NCI-H1694 (cell line): ENCODE results near the gene FAM222A.

Experiments used
- DNase-seq: peaks from one replicate; lab custom pipeline; 2025; lab: John Stamatoyannopoulos, UW

Gene FAM222A

DNA sequence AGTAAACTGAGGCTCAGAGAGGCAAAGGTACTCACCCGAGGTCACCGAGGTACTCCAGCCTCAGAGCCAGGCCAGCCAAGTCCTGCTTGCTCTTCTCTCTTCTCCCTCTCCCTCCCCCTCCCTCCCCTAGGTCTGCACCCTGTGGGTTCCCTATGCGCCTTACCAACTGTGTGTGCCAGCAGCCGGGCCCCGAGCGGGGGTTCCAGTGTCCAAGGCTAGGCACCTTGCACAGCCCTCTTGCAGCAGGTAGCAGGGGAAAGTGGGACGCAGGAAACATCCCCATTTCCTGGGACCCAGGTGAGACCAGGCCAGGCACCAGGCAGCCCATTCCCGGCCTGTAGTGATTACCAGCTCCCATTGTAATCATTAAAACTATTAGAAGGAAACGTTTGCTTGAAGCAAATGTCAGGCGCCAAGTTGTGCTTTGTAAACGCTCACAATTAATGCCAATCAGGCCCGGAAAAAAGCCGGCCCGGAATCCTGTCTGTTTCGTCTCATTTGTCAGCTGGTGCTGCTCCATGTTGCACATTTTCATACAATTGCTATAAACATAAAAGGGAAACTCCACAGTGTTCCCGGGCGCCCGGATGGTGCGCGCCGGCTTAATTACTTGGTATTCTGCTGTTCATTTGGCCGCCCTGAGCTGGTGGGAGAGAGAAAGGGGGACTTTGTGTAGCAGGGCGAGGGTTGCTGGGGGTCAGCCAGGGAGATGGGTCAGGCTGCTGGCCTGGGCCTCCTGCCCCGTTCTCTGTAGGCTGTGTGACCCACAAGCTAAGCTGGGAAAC, 11.9 kb downstream of the FAM222A start:
- DNase-seq, result peak; percentile 34

DNA sequence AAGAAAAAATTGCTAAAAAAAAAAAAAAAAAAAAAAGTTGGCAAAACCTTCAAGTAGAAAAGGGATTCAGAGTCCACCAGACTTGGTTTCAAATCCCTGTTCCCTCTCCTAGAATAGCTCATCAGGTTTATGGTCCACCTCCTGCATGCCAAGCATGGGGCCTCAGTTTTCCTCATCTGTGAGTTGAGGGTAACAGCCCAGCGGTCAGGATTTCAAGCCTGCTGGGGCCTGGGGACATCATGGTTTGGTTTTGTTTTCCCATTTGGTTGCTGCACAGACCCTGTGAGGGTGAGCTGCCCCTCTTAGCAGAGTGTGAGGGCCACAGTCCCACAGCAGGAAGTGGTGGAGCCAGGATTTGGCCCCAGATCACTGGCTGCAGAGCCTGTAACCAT, 12.5 kb downstream of the FAM222A start:
- no peak for DNase-seq

DNA sequence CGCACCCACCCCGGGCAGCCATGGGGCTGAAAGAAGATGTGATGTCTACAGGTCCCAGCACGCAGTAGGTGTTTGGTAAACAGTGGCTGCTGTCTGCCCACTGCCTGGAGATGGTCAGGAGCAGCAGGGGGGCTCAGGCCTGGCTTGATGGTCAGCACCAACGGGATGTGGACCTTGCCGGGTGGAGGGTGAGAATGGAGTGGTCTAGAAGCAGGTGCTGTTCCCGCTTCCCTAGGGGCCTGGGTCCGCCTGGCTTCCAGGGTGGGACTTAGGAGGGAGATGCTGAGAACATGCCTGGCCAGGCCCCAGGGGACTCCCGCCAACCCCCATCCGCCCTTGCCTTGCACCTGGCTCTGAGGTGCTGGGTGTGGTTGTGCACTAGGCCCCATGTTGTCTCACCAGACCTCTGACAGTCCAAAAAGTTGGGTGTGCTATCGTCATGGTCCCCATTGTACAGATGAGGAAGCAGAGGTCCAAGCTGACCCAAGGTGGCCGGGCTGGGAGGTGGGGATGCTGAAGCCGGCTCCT, 12.9 kb downstream of the FAM222A start:
- DNase-seq, result no peak

DNA sequence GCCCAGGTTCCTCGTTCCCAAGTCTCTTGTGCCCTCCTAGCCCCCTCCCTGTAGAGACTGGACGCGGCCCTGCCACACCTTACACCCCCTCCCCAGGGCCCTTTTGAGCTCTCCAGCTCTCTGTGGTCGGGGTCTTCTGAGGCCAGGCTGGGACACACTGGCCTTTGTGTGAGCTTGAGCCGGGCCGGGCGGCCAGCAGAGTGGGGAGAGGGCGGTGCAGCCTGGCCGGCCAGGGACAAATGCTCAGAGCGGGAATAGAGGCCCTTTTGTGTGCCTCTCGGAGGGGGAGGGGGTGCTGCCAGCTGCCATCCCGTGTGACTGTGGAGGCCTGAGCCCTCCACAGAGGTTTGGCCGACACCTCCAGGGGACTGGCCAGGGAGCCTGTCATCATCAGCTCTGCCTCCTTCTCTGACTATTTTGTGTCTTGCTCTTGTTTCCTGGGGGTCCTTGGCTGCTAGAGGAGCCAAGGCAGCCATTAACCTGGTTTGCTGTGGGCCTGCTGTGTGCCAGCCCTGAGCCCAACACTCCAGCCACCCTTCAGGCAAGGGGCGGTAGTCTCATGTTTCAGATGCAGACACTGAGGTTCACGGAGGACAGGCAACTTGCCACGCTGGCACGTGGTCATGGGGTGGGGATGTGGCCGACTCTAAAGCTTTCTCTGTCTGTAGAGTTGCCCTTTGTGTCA, 13.6 kb downstream of the FAM222A start:
- DNase-seq, result no peak

DNA sequence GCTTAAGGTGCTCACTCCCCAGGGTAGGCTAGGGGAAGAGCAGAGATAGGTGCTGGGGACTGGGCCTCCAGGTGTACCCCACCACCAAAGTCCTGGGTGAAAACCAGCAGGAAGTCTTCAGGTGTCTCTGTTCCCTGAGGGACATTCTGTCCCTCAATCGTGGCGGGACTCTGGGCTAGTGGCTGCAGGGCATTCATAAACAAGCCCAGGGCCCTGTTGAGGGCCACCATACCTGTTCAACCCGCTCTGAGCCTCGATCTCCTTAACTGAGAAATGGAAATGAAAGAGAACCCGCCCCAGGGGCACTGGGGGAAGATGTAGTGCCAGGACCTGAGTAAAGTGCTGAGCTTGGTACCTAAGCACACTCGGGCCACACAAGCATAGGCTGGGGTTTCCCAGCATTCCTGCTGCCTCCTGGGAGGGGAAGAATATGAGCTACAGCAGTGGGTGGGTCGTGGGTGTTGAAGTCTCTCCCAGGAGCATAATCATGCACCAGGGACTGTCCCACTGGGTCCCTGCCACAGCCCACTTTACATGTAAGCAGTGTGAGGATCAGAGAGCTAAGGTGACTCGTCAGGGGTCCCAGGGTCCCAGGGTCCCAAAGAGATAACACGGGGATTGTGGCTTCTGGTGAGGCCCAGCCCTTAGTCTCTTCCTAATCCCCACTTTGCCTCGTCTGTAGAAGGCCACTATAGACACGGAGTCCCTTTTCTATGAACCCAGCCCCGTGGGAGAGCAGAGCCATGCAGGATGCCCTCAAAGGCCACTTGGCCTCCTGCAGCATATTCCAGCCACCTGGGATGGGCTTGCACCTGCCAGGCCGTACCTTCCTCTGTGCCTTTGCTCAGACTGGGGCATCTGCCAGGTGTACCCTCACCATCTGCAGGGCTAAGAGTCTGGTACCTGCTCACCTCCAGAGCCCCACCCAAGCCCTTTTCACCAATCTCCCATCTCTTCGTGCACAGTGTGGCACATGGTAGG, 14.4 kb downstream of the FAM222A start:
- DNase-seq, result no peak

DNA sequence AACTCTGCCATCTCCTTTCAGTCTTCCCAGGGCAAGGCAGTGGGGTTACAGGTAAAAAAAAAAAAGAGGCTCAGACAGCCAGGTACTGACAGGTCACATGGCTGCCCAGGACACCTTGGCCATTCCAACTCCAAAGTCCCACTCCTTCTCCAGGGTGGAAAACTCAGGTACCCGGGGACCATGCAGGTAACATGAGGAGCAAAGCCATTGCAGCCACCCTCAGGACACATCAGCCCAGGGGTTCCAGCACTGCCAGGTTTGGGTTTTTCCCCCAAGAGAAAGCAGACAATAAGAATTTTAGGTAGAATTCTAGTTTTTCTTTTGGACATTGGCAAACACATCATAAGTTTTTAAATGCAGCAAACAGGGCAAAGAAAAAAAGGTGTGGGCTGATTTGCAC, 15.3 kb downstream of the FAM222A start:
- DNase-seq, result no peak

DNA sequence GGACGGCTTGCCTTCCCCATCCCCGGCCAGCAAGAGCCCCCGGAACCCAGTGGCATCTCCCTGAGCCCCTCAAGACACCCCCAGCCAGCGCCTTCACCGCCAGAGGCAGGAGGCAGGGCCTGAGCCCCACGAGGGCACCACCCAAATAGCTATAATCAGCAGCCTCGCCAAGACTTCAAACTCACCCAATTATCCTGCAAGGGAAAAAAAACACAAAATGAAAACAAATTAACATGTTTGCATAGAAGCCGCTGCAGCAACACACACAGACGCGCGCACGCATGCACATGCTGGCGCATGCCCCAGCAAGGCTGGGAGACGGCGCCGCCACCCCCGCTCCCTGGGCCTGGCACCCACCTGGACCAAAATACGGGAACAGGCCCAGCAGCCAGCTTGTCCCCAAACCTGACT, 15.8 kb downstream of the FAM222A start:
- peak; percentile 75 for DNase-seq

DNA sequence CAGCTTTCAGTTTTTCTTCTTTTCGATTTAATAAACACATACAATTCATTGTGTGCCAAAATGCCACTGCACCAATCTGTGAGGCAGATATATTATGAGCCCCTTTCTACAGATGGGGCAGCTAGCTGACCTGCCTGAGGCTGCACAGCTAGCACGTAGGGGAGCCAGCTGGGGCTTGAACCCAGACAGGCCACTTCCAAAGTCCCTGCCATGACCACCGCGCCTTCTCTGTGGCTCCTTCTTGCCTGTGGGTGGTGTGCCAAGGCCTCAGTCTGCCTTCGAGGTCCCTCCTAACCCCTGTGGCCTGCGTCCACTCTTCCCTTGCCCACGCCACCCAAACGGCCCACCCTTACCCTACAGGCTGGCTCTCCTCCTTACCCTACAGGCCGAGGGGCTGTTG, 16.2 kb downstream of the FAM222A start:
- DNase-seq, result no peak

DNA sequence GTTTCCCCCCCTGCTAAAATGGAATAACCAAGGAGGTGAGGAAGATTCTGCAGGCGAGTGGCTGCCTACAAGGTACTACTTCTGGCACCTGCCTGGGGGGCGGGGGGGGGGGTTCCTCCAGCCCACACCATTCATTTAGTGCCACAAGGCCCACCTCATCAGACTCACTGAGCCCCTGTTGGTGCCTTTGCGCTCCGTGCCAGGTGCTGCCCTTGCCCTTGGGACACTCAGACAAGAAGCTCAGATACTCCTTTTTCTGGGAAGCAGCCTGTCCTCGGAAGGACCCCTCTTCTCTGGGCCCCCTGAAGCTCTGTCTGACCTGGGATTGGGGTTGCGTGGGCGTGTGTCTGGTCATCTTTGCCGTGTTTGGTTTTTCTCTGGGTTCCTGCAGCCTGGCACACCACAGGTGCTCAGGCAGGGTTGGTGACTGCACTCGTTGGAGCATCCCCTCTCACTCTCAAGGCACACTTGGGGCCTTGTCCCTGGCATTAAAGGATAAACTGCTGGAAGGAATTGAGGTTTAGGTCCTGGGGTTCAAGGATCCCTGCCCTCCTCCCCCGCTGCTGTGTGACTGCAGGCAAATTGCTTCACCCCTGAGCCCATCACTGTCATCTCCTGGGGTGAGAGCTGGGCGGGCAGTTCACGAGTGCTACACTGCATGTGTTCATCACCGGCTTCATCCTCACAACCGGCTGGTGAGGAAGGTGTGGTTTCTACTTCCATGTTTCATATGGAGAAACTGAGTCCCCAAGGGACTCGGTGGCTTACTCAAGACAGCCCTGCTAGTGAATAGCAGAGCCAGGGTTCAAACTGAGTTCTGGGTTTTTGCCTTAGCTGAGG, 16.9 kb downstream of the FAM222A start:
- DNase-seq, result no peak

DNA sequence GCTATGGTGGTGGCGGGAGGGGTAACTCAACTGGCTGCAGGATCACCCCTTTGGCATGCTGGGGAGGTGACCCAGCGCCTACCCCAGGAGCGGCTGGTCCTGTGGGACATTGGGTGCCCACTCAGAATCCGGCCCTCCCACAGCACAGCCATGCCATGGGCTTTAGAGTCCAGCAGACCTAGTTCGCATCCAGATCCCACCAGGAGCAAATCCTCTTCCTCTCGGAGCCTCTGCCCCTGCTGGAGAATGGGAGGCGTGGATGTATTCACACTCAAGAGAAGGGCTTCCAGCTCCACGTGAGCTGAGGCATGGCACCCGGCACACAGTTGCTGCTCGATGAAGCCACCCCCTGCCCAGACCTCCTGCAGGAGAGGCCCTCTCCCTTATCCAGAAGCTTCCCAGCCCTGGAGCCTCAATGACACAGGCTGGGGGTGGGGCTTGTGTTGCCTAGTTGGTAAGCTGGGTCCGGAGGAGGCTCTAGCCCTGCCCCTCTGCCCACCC, 17.7 kb downstream of the FAM222A start:
- DNase-seq, result no peak

DNA sequence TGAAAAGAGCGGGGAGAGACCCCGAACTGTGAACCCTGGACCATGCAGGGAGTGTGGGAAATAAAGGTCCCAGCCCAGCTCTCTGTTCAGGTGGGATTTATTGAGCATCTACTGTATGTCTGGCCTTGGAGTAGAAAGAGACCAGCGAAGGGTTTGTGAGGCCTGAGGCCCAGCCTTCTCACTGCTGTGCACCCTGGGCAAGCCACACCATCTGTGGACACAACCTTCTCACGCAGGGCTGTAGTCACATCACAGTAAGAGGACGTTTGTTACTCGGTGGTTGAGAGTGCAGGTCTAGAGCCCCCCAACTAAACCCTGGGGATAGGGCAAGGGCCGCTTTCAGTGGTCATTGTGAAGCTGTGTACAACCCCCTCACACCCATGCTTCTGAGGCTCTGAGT, 18.2 kb downstream of the FAM222A start:
- DNase-seq, result no peak

DNA sequence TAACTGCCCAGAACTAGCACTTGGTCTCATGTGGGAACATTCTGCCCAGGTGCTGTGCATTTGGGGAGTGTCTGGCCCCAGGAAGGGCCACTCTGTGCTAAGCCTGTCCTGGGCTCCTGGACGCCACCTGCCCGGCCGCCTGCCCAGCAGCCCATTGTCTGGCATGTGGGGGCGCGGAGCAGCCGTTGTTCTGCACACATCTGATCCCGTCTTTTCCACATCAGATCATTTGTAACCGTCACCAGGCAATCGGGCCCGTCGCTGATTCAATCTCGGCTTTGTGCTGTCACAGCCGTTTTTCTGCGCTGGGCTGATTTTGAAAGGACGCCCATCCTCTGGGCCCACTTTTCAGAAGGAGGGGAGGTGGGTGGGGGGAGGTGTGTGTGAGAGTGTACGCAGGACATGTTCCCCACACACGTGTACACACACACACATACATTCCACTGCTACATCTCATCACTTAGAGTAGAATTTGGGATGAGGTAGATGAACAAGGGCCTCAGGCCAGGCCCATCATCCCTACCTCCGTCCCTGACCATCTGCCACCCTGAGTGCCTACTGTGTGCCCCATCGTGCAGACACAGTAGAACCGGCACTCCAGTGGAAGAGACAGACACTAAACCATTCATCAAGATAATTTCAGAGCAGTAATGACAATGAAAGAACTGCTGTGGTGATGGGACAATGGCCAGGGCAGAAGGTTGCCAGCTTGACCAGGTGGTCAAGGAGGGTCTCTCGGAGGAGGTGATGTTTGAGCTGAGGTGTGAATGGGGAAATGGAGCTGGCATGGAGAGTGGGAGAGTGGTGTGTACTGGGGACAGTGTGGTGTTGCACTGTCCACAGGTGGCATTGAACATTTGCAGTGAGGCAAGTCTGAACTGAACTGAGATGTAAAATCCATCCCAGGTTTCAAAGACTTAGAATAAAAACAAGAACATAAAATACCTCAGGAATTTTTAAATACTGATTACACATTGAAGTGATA, 19.0 kb downstream of the FAM222A start:
- DNase-seq, result no peak

DNA sequence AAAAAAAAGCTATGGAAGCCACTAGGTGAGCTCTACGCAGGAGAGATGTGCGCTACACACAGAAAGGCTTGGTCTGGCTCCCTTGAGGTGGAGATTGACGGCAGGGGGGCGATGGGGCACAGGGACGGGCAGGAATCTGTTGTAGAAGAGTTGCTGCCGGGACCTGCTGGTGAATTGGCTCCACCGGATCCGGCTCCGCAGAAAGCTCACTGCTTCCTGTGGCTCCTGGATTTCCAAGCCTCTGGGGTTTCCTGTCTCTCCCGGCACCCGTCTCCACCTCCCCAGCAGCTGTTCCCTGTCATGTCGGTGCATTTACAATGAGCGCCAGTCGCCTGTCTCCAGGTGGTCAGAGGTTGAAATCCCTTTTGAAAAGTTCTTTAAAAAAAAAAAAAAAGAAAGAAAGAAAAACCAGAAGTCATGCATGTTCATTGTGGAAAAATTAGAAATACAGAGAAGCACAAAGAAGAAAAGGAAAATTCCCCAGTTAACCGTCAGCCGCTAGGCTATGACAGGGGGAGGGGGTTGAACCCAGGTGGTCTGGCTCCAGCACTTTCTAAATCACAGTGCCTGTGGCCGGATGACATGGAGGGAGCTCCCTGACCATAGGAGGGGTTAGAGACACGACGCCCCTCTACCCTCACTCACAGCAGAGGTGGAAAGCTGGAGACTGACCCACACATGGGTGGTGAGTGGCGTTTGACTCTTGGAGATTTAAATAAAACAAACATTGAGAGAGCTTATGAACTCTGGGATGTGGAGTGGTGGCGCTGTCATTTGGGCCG, 20.8 kb downstream of the FAM222A start:
- DNase-seq, result peak; percentile 44

DNA sequence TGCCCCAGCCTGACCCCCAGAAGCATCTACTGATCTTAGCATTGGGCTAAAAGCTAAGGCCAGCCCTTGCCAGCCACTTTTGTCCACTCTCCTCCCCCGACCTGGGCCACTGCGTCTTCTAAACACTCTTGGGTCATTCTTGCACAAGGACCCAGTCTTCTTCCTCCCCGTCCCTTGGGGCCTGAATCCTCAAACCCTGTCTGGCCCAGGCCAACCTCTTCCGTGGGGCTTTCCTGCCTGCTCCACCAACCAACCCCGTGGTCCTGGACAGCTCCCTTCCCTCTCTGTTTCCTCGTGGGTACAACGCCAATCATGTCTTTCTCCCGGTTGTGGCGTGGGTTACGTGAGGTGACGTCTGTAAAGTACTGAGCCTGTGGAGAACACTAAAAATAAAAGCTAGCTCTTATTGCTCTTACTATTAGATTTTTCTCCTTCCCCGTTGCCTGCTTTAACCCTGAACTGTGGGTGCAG, 21.5 kb downstream of the FAM222A start:
- no peak for DNase-seq

DNA sequence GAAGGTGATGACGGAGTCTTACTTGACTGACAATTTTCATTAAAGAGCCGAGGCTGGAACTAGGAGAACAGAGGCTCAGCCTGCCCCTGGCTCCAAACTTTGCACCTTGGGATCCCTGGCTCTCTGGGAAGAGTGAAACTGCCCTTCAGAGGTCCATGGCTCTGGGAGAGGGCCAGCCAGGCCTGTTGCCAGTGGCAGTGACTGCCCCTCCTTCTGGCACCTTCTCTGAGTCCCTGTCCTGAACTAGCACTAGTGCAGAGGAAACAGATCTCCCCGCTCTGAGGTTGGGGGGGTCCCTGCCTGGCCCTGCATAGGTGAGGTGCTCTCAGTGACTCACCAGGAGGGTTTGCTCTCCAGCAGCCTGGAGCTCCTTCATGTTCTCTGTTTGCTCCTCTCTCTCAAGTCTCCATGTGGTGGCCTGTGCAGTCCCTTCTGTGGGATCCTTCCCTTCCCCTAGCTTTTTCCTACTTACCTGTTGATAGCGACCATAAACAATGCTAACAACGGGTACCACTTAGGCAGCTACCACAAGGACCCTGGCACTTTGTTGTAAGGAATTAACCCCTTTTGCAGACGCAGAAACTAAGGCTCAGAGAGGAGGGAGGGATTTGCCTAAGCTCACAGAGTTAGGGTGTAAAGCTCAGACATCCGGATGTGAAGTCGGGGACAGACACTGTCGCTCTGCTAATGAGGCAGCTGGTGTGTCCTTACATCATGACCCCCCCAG, 22.4 kb downstream of the FAM222A start:
- no peak for DNase-seq

DNA sequence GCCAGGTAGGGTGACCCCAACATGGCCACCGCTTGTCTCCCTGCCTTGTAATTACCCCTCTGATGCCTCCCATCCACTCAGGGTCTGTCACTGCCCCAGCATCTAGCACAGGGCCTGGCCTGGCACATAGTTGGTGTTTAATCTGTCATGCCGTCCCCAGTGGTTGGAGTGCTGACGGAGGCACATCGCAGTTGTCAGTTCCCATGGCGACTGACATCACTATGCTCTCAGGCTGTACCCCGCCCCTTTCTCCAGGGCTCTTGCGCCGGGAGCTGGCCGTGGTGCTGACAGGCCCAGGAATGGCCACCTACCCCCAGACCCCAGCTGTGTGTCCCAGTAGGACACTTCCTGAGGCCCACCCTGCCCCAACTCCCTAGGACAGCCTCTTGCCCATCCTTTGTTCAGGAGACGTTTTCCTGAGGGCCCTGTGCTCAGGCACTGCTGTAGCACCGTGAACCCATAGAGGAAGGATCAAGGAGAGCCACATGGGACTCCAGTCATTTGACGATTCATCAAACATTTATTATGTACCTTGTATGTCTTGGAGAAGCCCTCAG, 23.0 kb downstream of the FAM222A start:
- DNase-seq, result no peak

DNA sequence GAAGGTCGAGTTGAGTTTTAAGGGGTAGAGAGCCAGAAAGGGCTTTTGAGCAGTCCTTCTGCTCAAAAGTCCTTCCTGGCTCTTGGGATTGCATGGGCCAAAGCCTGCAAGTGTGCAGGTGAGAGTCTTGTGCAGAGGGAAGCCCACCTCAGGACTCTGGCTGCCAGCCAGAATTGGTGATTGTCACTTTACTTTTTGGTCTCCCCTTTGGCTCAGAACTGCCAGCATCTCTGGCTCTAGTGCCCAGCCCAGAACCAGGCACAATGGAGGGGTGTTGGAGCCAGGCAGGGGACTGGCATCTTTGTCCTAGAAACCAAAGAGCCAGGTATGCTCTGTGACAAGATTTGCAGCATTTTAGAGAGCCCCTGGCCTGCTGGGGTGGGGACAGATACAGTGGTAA, 23.5 kb downstream of the FAM222A start:
- DNase-seq, result no peak

DNA sequence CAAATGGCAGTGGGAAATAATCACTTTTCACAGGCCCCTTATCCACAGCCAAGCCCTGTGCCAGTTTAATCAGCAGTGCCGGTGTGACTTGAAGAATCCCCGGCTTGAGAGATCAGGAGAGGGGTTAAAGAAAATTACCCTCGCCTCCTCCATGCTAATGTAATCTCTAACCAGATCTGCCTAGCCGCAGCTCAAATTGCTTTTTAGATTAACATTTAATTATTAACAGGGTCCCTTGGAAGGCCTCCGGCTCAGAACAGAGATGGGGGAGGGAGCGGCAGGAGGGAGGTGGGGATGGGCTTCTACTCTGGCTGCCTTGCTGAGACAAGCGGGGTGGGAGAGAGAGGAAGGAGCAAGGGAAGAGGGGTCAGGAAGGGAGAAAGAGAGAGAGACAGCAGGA, 24.0 kb downstream of the FAM222A start:
- DNase-seq, result no peak
